ENCODE data around the gene SERPINF2.
A peak's percentile ranks its signal among the peaks of the same experiment; 100 is the strongest.
"Not testable (repeated sequence)": the region's sequence is repeated elsewhere in the genome, so short reads cannot be mapped to it uniquely, and the experiment has no call there.

The SERPINF2 gene

GRCh38 chr17:1762901-1763898 lies 20.5 kb downstream of the SERPINF2 start:
- DNase-seq (ENCODE audit: low spot score): no peak

GRCh38 chr17:1764284-1764683 lies 21.6 kb downstream of the SERPINF2 start:
- DNase-seq (ENCODE audit: low spot score): no peak

- DNase-seq (ENCODE audit: low spot score): not testable (repeated sequence)
Measured at GRCh38 chr17:1764705-1765104, 22.0 kb downstream of the SERPINF2 start.

- no peak for DNase-seq (ENCODE audit: low spot score)
Measured at GRCh38 chr17:1765576-1765975, 22.9 kb downstream of the SERPINF2 start.

GRCh38 chr17:1766382-1767135 lies 23.9 kb downstream of the SERPINF2 start:
- DNase-seq (ENCODE audit: low spot score): no peak

- no peak for DNase-seq (ENCODE audit: low spot score)
Measured at GRCh38 chr17:1767358-1767757, 24.7 kb downstream of the SERPINF2 start.

- DNase-seq (ENCODE audit: low spot score): no peak
Measured at GRCh38 chr17:1769822-1770477, 27.3 kb downstream of the SERPINF2 start.

GRCh38 chr17:1773000-1773695 lies 30.5 kb downstream of the SERPINF2 start:
- not testable (repeated sequence) for DNase-seq (ENCODE audit: low spot score)

GRCh38 chr17:1773696-1774181 lies 31.1 kb downstream of the SERPINF2 start:
- DNase-seq (ENCODE audit: low spot score): no peak

GRCh38 chr17:1774390-1775176 lies 31.9 kb downstream of the SERPINF2 start:
- DNase-seq (ENCODE audit: low spot score): no peak

GRCh38 chr17:1776328-1776727 lies 33.7 kb downstream of the SERPINF2 start:
- no peak for DNase-seq (ENCODE audit: low spot score)

GRCh38 chr17:1776857-1777256 lies 34.2 kb downstream of the SERPINF2 start:
- no peak for DNase-seq (ENCODE audit: low spot score)

- DNase-seq (ENCODE audit: low spot score): peak; percentile 18
Measured at GRCh38 chr17:1779571-1780131, 37.0 kb downstream of the SERPINF2 start.

- no peak for DNase-seq (ENCODE audit: low spot score)
Measured at GRCh38 chr17:1782171-1782567, 39.5 kb downstream of the SERPINF2 start.

GRCh38 chr17:1783271-1783670 lies 40.6 kb downstream of the SERPINF2 start:
- no peak for DNase-seq (ENCODE audit: low spot score)

GRCh38 chr17:1783834-1784611 lies 41.4 kb downstream of the SERPINF2 start:
- no peak for DNase-seq (ENCODE audit: low spot score)

- no peak for DNase-seq (ENCODE audit: low spot score)
Measured at GRCh38 chr17:1785930-1786329, 43.3 kb downstream of the SERPINF2 start.

- DNase-seq (ENCODE audit: low spot score): no peak
Measured at GRCh38 chr17:1786708-1787107, 44.0 kb downstream of the SERPINF2 start.

GRCh38 chr17:1787301-1787902 lies 44.7 kb downstream of the SERPINF2 start:
- peak; percentile 73 for DNase-seq (ENCODE audit: low spot score)

All from LoVo (cell line).